Stimulated activated CD4-positive, alpha-beta T cell treated with anti-CD3 and anti-CD28 coated beads, Interleukin-12 subunit alpha, Interleukin-12 subunit beta, amount 100 ng/mL, for 4 hours (primary cell): ENCODE results near the gene ZBTB38.

Source experiments
- DNase-seq: peaks from one replicate; pipeline ENCODE4 v3.0.0-alpha.2; 2020

The ZBTB38 gene

DNA sequence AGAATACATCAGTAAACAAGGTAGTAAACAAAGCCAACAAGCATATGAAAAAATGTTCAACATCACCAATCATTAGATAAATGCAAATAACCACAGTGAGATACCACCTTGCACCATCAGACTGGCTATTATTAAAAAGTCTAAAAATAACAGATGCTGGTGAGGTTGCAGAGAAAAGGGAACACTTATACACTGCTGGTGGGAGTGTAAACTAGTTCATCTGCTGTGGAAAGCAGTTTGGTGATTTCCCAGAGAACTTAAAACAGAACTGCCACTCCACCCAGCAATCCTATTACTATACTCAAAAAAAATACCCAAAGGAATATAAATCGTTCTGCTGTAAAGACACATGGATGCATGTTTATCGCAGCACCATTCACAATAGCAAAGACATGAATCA is 30.3 kb upstream of the ZBTB38 start:
- no peak for DNase-seq

GRCh38 chr3:141338881-141339280 is 29.4 kb upstream of the ZBTB38 start:
- no peak for DNase-seq

DNA sequence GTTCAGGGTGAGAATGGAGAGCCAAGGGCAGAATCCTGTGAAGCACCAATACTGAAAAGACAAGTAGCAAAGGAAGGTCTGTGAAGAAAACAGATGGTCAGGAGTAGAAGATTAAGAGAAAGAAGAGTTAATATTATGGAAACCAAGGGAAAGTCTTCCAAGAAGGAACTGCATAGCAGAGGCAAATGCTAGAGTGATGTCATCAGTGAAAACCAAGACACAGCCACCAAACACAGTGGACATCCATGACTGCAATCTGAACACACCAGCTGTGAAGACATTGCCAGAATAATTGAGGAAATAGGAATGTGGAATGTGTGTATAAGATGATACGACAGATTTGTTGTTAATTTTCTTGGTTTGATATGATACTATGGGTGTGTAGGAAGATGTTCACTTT is 26.8 kb upstream of the ZBTB38 start:
- no peak for DNase-seq

DNA sequence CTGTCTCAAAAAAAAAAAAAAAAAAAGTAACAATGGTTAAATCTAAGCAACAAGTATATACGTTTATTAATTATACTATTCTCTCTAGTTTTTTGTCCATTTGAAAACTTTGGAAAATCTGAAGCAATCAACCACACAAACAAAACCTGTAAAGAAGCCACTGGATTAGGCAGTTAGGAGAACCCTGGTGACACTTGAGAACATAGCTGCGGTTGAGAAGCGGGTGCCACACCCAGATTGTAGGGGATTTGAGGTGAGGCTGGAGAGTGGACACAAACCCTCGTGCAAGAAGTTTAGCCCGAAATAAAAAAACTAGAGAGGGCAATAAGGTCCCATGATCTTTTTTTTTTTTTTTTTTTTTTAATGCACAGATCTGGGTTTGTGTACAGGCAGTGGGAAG is 25.9 kb upstream of the ZBTB38 start:
- no peak for DNase-seq

- DNase-seq = no peak
Observed at GRCh38 chr3:141343077-141343476, 25.2 kb upstream of the ZBTB38 start.

DNA sequence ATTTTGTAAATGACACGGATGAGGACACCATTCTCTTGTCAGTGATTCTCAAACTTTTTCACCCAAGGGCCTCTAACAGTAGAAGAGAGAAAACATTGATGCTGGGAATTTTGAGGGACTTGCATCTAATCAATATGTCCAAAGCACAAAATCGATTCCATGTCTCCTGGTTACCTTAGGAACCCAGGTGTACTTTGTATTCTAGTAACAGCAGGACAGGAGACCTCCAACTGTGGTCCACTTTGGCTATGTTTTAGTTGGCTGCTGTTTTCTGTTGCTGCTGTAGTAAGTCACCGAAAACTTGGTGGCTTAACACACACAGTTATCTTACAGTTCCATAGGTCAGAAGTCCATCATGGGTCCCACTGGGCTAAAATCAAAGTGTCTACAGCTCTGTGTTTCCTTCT is 24.4 kb upstream of the ZBTB38 start:
- no peak for DNase-seq

DNA sequence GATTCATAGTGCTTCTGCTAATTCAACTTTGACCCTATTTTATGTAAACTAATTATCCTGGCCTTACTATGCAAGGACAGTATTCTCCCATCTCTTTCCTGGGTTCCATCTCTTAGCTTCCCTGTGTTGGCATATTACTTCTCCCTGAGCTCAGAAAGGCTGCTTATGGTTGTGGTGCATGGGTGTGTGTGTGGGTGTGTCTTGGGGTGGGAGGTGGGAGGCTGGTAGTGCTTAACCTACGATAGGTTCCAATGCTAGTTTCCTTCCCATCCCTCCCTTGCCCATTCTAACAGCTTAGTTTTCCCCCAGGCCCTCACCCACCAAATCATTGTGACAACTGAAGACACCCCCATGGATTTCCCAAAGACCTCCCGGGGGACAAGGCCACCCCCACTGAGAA is 22.8 kb upstream of the ZBTB38 start:
- DNase-seq = no peak

DNA sequence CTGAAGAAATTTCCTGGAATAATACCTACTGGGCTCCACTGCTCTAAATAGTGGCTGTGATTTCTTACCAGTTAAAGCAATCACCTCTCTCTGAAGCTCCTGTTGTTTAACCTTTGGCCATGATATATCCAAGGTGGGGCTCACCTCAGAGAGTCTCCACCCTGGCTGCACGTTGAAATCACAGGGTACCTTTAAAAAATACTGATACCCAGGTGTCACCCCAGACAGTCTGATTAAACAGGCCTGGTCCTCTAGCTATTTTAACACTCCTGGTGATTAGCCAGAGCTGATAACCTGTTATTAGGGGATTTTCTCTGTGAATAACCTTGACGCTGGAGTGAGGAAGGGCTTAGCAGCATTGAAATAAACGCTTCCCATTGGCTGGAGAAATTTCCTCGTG is 22.3 kb upstream of the ZBTB38 start:
- DNase-seq = no peak

GRCh38 chr3:141346418-141346817 is 21.9 kb upstream of the ZBTB38 start:
- DNase-seq = no peak

DNA sequence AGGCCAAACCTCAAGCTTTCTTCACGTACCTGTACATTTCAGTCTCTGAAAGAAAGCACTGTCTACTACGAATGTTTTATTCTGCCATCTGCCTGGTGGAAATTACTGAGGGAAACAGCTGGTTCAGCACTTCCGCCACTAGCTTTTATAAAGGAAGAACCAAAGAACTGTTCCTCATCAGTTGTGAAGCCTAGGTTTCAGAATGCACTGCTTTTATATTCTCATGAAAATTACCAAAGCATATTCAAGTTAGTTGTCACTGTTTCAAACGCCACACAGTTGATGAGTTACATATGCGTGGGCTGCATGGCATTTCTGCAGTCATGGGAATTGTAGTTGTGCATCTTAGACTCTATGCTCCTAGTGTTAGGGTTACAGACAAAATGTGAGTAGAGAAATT is 21.5 kb upstream of the ZBTB38 start:
- no peak for DNase-seq

DNA sequence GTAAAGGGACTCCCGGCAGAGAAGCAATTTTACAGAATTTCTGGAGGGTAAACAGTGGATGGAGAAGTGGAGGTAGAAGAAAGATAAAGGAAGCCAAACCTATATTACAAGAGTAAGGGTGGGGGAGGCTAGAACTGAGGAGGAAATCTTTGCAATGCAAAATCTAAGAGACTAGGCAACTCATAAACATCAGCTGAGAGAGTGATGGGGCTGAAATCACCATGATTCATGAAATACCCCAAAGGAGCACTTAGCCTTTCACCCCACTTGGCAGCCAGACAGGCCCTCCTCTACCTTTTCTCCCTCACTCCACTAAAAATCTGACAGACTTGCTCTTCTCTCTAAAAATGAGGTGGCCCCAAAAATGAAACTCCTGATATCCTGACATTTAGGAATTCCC is 19.5 kb upstream of the ZBTB38 start:
- DNase-seq = no peak

GRCh38 chr3:141349711-141350110 is 18.6 kb upstream of the ZBTB38 start:
- no peak for DNase-seq

DNA sequence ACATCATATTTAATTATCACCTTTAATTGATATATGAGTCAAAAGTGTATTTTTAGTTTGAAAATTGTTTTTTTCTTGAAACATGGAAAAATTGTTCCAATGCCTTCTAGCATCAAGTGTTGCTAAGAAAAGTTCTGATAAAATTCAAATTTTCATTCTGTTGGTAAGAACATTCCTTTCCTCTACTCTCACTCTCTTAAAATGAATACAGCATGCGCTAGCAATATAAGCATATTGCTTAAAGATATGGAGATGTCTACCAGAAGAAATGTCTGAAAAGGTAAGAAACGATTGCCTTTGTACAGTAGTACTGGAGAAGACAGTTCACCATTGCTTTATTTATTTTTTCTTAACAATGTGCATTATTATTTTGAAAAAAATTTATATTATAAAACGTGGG is 17.6 kb upstream of the ZBTB38 start:
- no peak for DNase-seq

- DNase-seq = no peak
Observed at GRCh38 chr3:141352262-141352984, 15.9 kb upstream of the ZBTB38 start.

DNA sequence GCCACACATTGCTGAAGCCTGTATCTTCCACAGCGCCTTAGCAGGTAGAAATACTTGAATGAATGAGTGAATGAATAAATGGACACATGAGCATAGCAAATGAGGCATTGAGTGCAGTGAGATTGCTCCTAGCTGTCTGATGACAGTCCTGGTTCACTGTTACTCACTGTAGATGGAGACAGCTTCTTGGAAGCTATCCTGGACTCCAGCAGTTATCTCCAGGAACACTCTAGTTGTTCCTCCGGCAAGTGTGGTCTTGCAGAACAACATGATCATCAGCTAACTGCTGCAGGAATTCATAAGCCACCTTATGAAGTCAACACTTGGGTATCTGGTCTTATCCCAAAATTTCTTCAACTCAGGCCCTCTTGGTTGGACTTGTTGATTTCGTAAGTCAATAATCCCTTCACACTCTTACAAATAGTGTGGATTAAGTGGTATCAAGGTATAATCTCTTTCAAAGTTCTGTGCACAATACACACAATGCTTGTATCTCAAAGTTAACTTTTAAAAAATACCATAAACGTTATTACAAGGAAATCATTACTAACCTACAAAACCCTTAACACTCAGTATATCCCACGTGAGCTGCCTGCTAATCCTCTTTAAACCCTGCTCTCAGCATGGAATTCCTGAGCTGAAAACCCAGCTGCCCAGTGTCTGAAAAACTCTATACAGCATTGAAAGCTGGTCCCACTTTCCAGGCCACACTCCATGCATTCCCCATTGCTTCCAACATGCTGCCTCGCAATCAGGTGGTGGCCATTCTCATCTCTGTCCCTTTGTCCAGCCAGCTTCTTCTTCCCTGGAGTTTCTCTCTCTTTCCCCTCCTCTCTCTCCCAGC is 14.4 kb upstream of the ZBTB38 start:
- DNase-seq = no peak

DNA sequence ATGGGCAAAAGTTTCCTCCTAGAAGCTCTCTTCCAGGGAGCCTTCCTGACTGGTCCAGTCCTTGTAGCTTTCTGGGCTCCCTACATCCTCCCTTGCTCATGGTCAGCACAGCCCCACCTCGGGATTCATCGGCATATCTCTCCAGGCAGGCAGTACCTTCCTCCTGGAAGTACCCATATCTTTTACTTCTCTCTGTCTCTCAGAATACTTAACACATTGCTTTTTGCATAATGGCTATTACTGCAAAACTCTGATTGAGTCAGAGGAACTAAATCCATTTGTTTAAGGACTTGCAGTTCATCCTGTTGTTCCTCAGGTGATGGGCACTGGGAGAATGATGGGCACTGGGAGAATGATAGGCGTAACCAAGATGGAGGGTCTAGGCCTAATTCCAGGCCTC is 13.8 kb upstream of the ZBTB38 start:
- no peak for DNase-seq

DNA sequence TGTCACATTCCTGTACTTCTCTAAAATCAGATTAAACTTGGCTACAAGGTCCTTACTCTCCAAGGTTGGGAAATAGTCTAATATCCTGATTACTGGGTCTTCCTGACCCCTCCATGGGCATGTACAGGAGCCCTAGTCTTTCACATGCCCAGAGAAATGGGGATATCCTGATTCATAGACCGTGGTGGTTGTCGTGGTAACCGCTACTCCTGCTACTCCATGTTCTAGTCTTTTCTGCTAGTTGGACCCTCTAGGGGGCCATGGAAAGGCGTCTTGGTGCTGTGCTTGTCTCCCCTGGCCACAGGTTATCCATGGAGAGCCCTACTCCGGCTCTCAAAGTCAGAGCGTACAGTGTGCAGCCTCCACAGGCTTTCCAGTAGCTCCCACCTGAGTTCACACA is 13.1 kb upstream of the ZBTB38 start:
- no peak for DNase-seq

DNA sequence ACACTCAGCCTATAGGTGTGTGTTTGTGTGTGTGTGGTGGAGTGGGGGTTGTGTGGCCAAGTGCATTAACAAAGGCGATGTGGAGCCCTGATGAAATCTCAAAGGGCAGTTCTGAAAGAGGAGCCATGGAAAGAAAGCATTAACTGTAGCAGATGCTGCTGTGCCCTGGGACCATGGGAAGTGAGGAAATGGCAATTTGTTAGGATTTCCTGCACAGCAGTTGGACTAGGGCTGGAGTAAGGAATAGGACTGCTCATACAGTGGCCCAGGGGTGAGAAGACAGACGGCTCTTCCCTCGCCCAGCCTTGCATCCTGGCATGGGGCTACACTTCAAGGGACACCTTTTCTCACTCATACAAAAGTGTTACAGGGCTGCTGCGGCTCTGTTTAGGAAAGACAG is 12.3 kb upstream of the ZBTB38 start:
- no peak for DNase-seq

DNA sequence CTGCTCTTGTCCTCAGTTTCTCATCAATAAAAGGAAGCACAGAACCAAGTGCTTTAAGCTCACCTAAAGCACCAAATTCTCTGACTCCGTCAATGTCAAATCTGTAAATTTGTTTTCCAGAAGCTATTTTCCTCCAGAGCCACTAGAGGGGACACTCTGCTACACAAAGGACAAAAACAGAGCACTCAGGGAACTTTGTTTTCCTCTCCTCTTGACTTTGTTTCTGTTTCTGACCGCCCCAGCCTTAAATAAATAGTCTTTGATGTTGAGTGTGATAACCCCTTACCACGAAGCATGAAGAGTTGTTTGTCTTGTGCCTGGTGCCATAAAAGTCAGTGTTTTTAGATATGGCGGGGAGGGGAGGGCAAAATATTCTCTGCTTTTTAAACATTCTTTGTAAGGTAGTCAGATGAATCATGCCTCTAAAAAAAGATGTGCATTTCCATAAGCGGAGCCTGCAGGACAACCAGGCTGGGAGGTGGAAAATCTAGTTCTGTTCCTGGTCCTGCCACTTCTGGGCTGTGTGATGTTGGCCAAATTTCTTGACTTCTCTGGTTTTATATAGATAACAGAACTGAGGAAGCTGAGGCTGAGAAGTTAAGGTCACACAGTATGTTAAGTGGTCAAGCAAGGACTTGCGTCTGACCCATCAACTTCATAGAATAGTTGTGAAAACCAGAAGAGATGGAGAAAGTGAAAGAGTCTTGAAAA is 7.3 kb upstream of the ZBTB38 start:
- no peak for DNase-seq

GRCh38 chr3:141362736-141363135 is 5.6 kb upstream of the ZBTB38 start:
- DNase-seq = no peak

GRCh38 chr3:141365201-141365600 is 3.1 kb upstream of the ZBTB38 start:
- DNase-seq = no peak

DNA sequence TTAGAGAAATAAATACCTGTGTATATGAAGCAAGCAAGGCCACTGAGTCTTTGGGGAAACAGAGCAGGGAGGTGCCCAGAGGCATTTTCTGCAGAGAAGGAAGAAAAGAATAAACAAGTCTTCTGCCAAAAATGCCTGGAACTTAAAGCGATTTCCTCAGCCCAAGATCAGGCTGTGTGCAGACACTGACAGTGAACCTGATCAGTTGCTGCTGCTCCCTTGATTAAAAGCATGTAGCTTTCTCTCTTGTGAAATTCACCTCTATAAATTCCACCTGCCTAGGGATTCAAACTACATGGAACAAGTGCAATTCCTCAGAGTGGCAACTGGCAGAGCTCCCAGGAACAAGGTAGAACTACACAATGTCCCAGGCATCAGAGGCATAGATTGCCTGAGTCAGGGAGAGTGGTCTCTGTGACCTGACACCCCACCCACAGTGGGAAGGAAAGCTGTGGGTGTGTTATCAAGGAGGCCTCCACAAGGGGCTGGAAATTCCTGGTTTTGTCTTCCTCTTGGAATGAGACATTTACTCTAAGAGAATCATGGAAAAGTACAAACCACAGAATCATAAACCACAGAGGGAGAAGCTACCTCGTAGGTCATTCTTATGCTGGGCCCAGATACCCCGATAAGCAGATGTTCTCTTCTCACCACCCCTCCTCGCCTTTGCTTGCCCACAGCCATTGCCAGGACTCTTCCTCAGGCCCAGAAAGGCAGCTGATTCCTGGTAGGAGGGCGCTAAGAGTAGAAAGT is 1.8 kb upstream of the ZBTB38 start:
- no peak for DNase-seq

GRCh38 chr3:141367038-141367730 is 1.1 kb upstream of the ZBTB38 start:
- no peak for DNase-seq
